ENCODE measurements around the gene CHP2. TPM values are rescaled to one million over a fixed set of nuclear protein-coding genes. Genes with fewer than 3 reads are reported as not detected.

Gene CHP2
- total and polyA plus RNA-seq, 9 of the 15 experiments (the other 6 are each of a cell fraction or from before 2014, with no cell fraction given) = 0.23 to 1.1 (median 0.80) TPM

DNA sequence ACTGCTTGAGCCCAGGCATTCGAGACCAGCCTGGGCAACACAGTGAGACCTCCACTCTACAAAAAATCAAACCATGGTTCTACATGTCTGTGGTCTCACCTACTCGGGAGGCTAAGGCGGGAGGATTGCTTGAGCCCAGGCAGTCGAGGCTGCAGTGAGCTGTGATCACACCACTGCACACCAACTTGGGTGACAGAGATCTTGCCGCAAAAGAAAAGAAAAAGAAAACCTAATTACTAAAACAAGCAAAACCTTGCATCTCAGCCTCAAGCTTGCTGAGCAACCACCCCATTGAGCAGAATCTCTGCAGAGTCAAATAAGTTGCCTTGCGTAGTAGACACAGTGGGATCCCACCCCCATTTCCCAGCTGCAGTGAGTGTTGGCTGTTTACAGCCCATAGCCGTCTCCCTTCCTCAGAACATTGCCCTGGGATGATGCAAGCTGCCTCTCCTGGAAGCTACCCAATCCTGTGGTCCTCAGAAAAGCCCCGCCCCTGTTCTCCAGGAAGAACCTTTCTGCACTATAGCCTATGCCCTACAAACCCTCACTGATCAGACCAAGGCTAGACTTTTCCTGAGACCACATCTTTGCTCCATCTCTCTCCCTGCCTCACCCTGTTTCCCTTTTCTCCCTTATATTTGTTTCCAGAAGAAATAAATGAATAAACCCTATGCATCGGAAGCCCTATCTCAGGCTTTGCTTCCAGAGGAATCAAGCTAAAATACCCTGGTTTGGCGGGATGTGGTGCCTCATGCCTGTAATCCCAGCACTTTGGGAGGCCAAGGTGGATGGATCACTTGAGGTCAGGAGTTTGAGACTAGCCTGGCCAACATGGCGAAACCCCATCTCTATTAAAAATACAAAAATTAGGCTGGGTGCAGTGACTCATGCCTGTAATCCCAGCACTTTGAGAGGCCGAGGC is 25.1 kb upstream of the CHP2 start (continued):
- TF ChIP-seq JUND (IDR thresholded peaks at IDR 0.05; ENCODE audit: borderline replicate concordance, low read depth, low read length) = peak; percentile 87
- peak; percentile 76; the same call in 2 of the 3 replicates for TF ChIP-seq JUND (tag; IDR thresholded peaks at IDR 0.05; ENCODE audit: borderline replicate concordance, low read depth, low read length)
- no peak for TF ChIP-seq ZNF384 (IDR thresholded peaks at IDR 0.05; ENCODE audit: low read depth, low read length)
- peak in 1 of 2 experiments; percentile 13; a peak in 1 of 4 replicates for TF ChIP-seq RCOR1 (IDR thresholded peaks at IDR 0.05; ENCODE audit: borderline replicate concordance in 1 of 2, low read depth in 2 of 2, low read length in 2 of 2)
- TF ChIP-seq, protein P1, sequence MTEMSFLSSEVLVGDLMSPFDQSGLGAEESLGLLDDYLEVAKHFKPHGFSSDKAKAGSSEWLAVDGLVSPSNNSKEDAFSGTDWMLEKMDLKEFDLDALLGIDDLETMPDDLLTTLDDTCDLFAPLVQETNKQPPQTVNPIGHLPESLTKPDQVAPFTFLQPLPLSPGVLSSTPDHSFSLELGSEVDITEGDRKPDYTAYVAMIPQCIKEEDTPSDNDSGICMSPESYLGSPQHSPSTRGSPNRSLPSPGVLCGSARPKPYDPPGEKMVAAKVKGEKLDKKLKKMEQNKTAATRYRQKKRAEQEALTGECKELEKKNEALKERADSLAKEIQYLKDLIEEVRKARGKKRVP (CRISPR knock-in tag; IDR thresholded peaks at IDR 0.05) = peak; percentile 46; the same call in 1 of the 2 replicates
- 0 out of 2 replicates have a peak, but pooled peaks have one; percentile 24 for TF ChIP-seq TFAP4 (CRISPR knock-in tag; IDR thresholded peaks at IDR 0.05; ENCODE audit: borderline replicate concordance)
- TF ChIP-seq CREB1 (IDR thresholded peaks at IDR 0.05) = no peak
- TF ChIP-seq CREB1 (CRISPR knock-in tag; IDR thresholded peaks at IDR 0.05) = no peak
- peak; percentile 42; the same call in 1 of the 2 replicates for TF ChIP-seq ELF1 (tag; IDR thresholded peaks at IDR 0.05)
- TF ChIP-seq, protein P2, sequence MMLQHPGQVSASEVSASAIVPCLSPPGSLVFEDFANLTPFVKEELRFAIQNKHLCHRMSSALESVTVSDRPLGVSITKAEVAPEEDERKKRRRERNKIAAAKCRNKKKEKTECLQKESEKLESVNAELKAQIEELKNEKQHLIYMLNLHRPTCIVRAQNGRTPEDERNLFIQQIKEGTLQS (IDR thresholded peaks at IDR 0.05) = peak; percentile 97
- TF ChIP-seq, protein P2 (CRISPR knock-in tag; conservative IDR thresholded peaks at IDR 0.05) = no peak; the same call in 1 of the 2 replicates
- no peak for TF ChIP-seq MCM5 (IDR thresholded peaks at IDR 0.05; ENCODE audit: low read depth)
- TF ChIP-seq ZNF766 (CRISPR knock-in tag; conservative IDR thresholded peaks at IDR 0.05) = 0 out of 2 replicates have a peak, but pooled peaks have one; percentile 25
- peak; percentile 43; the same call in 1 of the 2 replicates for TF ChIP-seq EP300 (IDR thresholded peaks at IDR 0.05; ENCODE audit: low read length)
- TF ChIP-seq ZFX (CRISPR knock-in tag; IDR thresholded peaks at IDR 0.05) = no peak
- no peak for TF ChIP-seq NR2C2 (CRISPR knock-in tag; IDR thresholded peaks at IDR 0.05)
- peak; percentile 81 for TF ChIP-seq NR2C2 (tag; IDR thresholded peaks at IDR 0.05)
- TF ChIP-seq RBFOX2 (IDR thresholded peaks at IDR 0.05; ENCODE audit: low read depth, low read length) = peak; percentile 56; the same call in 1 of the 2 replicates

Data from K562 (cell line).